ENCODE measurements around the gene TTBK1. TPM values are rescaled to one million over a fixed set of nuclear protein-coding genes. Genes with fewer than 3 reads are reported as not detected.

The TTBK1 gene
- total RNA-seq, 2 donors from 2014 or later, result 0.26 to 0.33 TPM

DNA sequence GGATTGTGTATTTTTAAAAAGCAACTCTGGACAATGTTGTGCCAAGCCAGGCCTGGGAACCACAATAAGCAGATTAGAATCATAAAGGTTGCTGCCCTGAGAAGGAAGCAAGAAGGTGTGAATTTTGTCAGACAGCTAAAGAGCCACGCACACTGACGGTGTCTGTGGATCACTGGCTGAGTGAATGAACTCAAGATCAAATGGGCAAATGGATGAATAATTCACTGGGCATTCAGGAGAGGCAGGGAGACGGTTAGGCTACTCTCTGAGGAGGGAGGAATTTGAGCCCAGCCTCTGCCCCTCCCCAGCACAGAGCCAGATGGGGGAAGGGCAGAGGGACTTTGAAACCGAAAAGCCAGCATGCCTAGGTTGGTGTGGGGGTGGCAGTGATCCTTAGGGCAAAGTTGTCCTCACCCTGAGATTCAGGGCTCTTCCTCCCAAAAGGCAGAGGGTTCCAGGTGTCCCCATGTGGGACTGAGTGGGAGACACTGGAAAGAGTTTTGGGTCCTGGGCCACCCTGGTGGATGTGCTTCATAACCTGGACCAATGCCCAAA is 35.3 kb downstream of the TTBK1 start:
- H3K4me3 ChIP-seq, result no peak overlapping the region
- no peak overlapping the region for H3K27ac ChIP-seq
- no peaks in the 10 kb centered on the region for H3K9me3 ChIP-seq
- 75% methylated on average over 4 of the region's 4 CpGs for WGBS, 2 donors
- ATAC-seq, result no peak
- no peak for TF ChIP-seq POLR2A (IDR thresholded peaks at IDR 0.05)
- TF ChIP-seq, protein P1, sequence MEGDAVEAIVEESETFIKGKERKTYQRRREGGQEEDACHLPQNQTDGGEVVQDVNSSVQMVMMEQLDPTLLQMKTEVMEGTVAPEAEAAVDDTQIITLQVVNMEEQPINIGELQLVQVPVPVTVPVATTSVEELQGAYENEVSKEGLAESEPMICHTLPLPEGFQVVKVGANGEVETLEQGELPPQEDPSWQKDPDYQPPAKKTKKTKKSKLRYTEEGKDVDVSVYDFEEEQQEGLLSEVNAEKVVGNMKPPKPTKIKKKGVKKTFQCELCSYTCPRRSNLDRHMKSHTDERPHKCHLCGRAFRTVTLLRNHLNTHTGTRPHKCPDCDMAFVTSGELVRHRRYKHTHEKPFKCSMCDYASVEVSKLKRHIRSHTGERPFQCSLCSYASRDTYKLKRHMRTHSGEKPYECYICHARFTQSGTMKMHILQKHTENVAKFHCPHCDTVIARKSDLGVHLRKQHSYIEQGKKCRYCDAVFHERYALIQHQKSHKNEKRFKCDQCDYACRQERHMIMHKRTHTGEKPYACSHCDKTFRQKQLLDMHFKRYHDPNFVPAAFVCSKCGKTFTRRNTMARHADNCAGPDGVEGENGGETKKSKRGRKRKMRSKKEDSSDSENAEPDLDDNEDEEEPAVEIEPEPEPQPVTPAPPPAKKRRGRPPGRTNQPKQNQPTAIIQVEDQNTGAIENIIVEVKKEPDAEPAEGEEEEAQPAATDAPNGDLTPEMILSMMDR (IDR thresholded peaks at IDR 0.05), result no peak
- intact Hi-C loops (cut with DNase I), result no loop called here
- DNase-seq, result no peak
- peaks cover 7% of the 10 kb centered on the region for H3K4me1 ChIP-seq
- H3K27me3 ChIP-seq, result no peaks in the 10 kb centered on the region
- no peaks in the 10 kb centered on the region for H3K36me3 ChIP-seq (replicated peaks in 1 of 2; ENCODE audit: insufficient read depth in 1 of 2, low read depth in 2 of 2)

DNA sequence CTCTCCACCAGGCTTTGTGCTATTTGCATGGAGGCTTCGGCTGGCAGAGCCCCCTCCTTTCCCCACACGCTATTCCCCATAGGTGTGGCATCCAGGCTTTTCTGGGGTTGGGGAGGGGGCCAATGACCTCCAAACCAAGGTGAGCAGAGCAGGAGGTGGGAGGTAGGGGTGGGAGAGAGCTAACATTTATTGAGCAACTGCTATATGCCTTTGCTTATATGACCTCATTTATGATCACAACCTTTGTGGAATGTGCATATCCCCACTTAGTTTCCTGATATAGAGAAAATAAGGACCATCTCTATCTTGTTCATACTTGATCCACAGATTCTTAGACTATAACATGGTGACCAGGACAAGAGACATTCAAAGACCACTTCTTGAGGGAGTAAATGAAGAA is 37.0 kb downstream of the TTBK1 start:
- Histone ChIP-seq H3K27ac (no peak overlapping the region), H3K9me3 (no peaks in the 10 kb centered on the region), H3K36me3 (replicated peaks in 1 of 2; ENCODE audit: insufficient read depth in 1 of 2, low read depth in 2 of 2) (no peaks in the 10 kb centered on the region), H3K4me1 (peaks cover 7% of the 10 kb centered on the region), H3K27me3 (no peaks in the 10 kb centered on the region), H3K4me3 (no peak overlapping the region)
- DNase-seq (no peak), ATAC-seq (no peak)
- intact Hi-C loops (cut with DNase I), result no loop called here
- TF ChIP-seq POLR2A (IDR thresholded peaks at IDR 0.05), result no peak
- TF ChIP-seq, protein P1 (IDR thresholded peaks at IDR 0.05), result no peak
- WGBS, 2 donors, result 50 to 75% methylated on average over 2 of the region's 2 CpGs

DNA sequence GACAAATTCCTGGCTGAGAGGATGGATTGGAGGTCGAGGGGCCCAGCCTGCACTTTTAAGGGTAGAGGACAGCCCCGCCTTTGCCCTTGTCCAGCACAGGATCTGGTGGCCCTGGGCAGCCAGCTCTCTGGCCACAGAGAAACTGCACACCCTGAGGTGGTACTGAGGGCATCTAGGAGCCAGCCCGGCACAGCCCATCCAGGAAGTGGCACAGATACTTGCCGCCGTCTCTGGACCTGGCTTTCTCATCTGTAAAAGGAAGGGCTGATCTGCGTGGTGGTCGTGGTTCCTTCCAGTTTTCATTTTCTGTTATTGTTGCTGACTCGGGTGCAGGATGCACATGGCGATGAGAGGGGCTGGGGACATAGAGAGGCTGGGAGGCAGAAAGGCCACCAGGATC is 38.8 kb downstream of the TTBK1 start:
- no peak overlapping the region for H3K27ac ChIP-seq
- no peaks in the 10 kb centered on the region for H3K4me1 ChIP-seq
- ATAC-seq (no peak), DNase-seq (no peak)
- H3K9me3 ChIP-seq, result no peaks in the 10 kb centered on the region
- no peak overlapping the region for H3K4me3 ChIP-seq
- intact Hi-C loops (cut with DNase I), result no loop called here
- WGBS, 2 donors, result 44 to 52% methylated on average over 8 to 9 of the region's 9 CpGs
- H3K36me3 ChIP-seq (replicated peaks in 1 of 2; ENCODE audit: insufficient read depth in 1 of 2, low read depth in 2 of 2), result no peaks in the 10 kb centered on the region
- no peaks in the 10 kb centered on the region for H3K27me3 ChIP-seq
- TF ChIP-seq POLR2A (IDR thresholded peaks at IDR 0.05), result no peak
- TF ChIP-seq, protein P1 (IDR thresholded peaks at IDR 0.05), result no peak

DNA sequence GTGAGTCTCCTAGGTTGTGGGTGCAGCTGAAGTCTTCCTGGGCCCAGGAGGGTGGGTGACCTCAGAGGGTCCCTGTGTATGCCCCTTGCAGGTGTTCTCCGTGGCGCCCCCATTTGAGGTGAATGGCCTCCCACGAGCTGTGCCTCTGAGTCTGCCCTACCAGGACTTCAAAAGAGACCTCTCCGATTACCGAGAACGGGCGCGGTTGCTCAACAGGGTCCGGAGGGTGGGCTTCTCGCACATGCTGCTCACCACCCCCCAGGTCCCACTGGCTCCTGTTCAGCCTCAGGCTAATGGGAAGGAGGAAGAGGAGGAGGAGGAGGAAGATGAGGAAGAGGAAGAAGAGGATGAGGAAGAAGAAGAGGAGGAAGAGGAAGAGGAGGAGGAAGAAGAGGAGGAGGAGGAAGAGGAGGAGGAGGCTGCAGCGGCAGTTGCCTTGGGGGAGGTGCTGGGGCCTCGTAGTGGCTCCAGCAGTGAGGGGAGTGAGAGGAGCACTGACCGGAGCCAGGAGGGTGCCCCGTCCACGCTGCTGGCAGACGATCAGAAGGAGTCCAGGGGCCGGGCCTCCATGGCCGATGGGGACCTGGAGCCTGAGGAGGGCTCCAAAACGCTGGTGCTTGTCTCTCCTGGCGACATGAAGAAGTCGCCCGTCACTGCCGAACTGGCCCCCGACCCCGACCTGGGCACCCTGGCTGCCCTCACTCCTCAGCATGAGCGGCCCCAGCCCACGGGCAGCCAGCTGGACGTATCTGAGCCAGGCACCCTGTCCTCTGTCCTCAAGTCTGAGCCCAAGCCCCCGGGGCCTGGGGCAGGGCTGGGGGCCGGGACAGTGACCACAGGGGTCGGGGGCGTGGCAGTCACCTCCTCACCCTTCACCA is 39.6 kb downstream of the TTBK1 start:
- no peaks in the 10 kb centered on the region for H3K4me1 ChIP-seq
- no peak overlapping the region for H3K4me3 ChIP-seq
- H3K27ac ChIP-seq, result no peak overlapping the region
- 62% methylated on average over 18 to 32 of the region's 32 CpGs for WGBS, 2 donors
- intact Hi-C loops (cut with DNase I), result no loop called here
- DNase-seq (no peak), ATAC-seq (no peak)
- no peaks in the 10 kb centered on the region for H3K36me3 ChIP-seq (replicated peaks in 1 of 2; ENCODE audit: insufficient read depth in 1 of 2, low read depth in 2 of 2)
- no peaks in the 10 kb centered on the region for H3K27me3 ChIP-seq
- no peaks in the 10 kb centered on the region for H3K9me3 ChIP-seq
- TF ChIP-seq, protein P1 (IDR thresholded peaks at IDR 0.05), result no peak
- TF ChIP-seq POLR2A (IDR thresholded peaks at IDR 0.05), result no peak

Measured in body of pancreas (tissue), 4 donors.